H1 (cell line): Measurements from ENCODE around the gene NDRG2. TPM values are rescaled to one million over a fixed set of nuclear protein-coding genes. Genes with fewer than 3 reads are reported as not detected.

ENCODE experiments used
- CTCF ChIA-PET: fragments of 300-600 bp; sonication (Branson Sonifier 250); formaldehyde crosslinking; loops from one replicate; lab custom pipeline; 2021; ENCODE audit not compliant: partially characterized antibody; lab: Charles Lee
- POLR2A ChIA-PET: fragments of 300-600 bp; sonication (Branson Sonifier 250); formaldehyde crosslinking; loops from one replicate; lab custom pipeline; 2021; ENCODE audit warnings: inconsistent platforms; ENCODE audit not compliant: partially characterized antibody; lab: Charles Lee
- DNase-seq, 2 experiments: peaks; one replicate each; pipeline versions ENCODE4 v3.0.0 to v3.0.0-alpha.2; 2010 to 2022; ENCODE audit warnings: low spot score in 2 of 2, low read depth in 1 of 2, mixed read lengths in 1 of 2
- FAIRE-seq: peaks from 2 replicates; lab custom pipeline; 2011; peaks lifted over from hg19 to GRCh38; lab: Jason Lieb, UNC
- H2AFZ ChIP-seq: 2 replicates; pipeline ENCODE4 v1.8.1; 2012; ENCODE audit warnings: low read length, inconsistent platforms
- H2AK5ac ChIP-seq: 2 replicates; pipeline ENCODE4 v1.6.1; 2013; ENCODE audit warnings: low read depth, low read length
- H2BK120ac ChIP-seq: replicated peaks from 2 replicates; pipeline ENCODE3; 2013; ENCODE audit warnings: low read depth, low read length, inconsistent platforms
- H2BK12ac ChIP-seq: 2 replicates; pipeline ENCODE4 v1.6.1; 2013; ENCODE audit warnings: low read depth, low read length
- H2BK15ac ChIP-seq: 2 replicates; pipeline ENCODE4 v1.6.1; 2013; ENCODE audit warnings: low read length
- H2BK20ac ChIP-seq: 2 replicates; pipeline ENCODE4 v1.6.1; 2013; ENCODE audit warnings: low read length
- H2BK5ac ChIP-seq: 2 replicates; pipeline ENCODE4 v1.6.1; 2013; ENCODE audit warnings: low read depth, low read length
- H3K14ac ChIP-seq: 2 replicates; pipeline ENCODE4 v1.6.1; 2013; ENCODE audit warnings: inconsistent platforms; ENCODE audit not compliant: insufficient read length
- H3K18ac ChIP-seq: 2 replicates; pipeline ENCODE4 v1.6.1; 2013; ENCODE audit warnings: low read length; ENCODE audit errors: extremely low read depth
- H3K23ac ChIP-seq: 2 replicates; pipeline ENCODE4 v1.6.1; 2013; ENCODE audit warnings: inconsistent platforms; ENCODE audit not compliant: insufficient read length
- H3K23me2 ChIP-seq: 2 replicates; pipeline ENCODE4 v1.6.1; 2013; ENCODE audit warnings: low read depth, low read length
- H3K27ac ChIP-seq: 2 replicates; pipeline ENCODE4 v1.6.1; 2011; ENCODE audit warnings: low read depth, low read length, inconsistent platforms
- H3K27me3 ChIP-seq, 4 experiments: replicated peaks in 1 of 4; 1 replicate in 1 of 4; 2 replicates in 3 of 4; pipeline versions ENCODE4 v1.6.1 to v1.8.1; 2011 to 2013; ENCODE audit warnings: low read length in 3 of 4, mild to moderate bottlenecking in 3 of 4, inconsistent platforms in 2 of 4, mixed read lengths in 2 of 4, moderate library complexity in 1 of 4; ENCODE audit not compliant: control insufficient read depth in 3 of 4, insufficient read depth in 3 of 4; ENCODE audit errors: extremely low read depth in 1 of 4
- H3K36me3 ChIP-seq, 4 experiments: 2 replicates each; pipeline versions ENCODE4 v1.6.1 to v1.8.1; 2011 to 2013; ENCODE audit warnings: mild to moderate bottlenecking in 4 of 4, low read length in 3 of 4, moderate library complexity in 2 of 4, control low read depth in 1 of 4, inconsistent platforms in 1 of 4; ENCODE audit not compliant: insufficient read depth in 4 of 4, control insufficient read depth in 2 of 4
- H3K4ac ChIP-seq: replicated peaks from 2 replicates; pipeline ENCODE3; 2013; ENCODE audit warnings: low read length, low read depth, mixed read lengths, inconsistent platforms; ENCODE audit not compliant: insufficient read length
- H3K4me1 ChIP-seq, 4 experiments: replicated peaks in 1 of 4; 1 replicate in 1 of 4; 2 replicates in 3 of 4; pipeline versions ENCODE4 v1.6.1 to v1.8.1; 2011 to 2013; ENCODE audit warnings: low read length in 3 of 4, inconsistent platforms in 2 of 4, mixed read lengths in 1 of 4; ENCODE audit not compliant: insufficient read depth in 4 of 4, control insufficient read depth in 3 of 4
- H3K4me2 ChIP-seq, 2 experiments: 2 replicates each; pipeline versions ENCODE4 v1.6.1 to v1.8.1; 2011 to 2013; ENCODE audit warnings: low read depth in 2 of 2, low read length in 2 of 2, control low read depth in 1 of 2, inconsistent platforms in 1 of 2, mild to moderate bottlenecking in 1 of 2; ENCODE audit not compliant: insufficient read depth in 1 of 2
- H3K4me3 ChIP-seq, 4 experiments: fragments of 200-600, 300-600 bp in 1 of 4; sonication (generic), shearing (Covaris generic), sonication (Bioruptor Twin) in 1 of 4; 2 replicates each; pipeline versions ENCODE4 v1.5.1 to v1.8.1; 2011 to 2016; ENCODE audit warnings: low read length in 4 of 4, low read depth in 3 of 4, control low read depth in 2 of 4, inconsistent platforms in 2 of 4, mild to moderate bottlenecking in 2 of 4, mixed read lengths in 1 of 4, moderate library complexity in 1 of 4; ENCODE audit not compliant: insufficient read depth in 2 of 4; ENCODE audit errors: extremely low read depth in 1 of 4
- H3K56ac ChIP-seq: replicated peaks from 2 replicates; pipeline ENCODE3; 2013; ENCODE audit warnings: low read depth, mild to moderate bottlenecking, mixed read lengths, low read length, inconsistent platforms; ENCODE audit not compliant: insufficient read length
- H3K79me1 ChIP-seq: 2 replicates; pipeline ENCODE4 v1.6.1; 2013; ENCODE audit warnings: low read depth, low read length, control low read depth
- H3K79me2 ChIP-seq, 2 experiments: 2 replicates each; pipeline versions ENCODE4 v1.6.1 to v1.8.1; 2012 to 2013; ENCODE audit warnings: low read length in 2 of 2, mild to moderate bottlenecking in 2 of 2, inconsistent platforms in 1 of 2; ENCODE audit not compliant: insufficient read depth in 2 of 2, control insufficient read depth in 1 of 2
- H3K9ac ChIP-seq, 4 experiments: replicated peaks in 1 of 4; 1 replicate in 1 of 4; 2 replicates in 3 of 4; pipeline versions ENCODE4 v1.6.1 to v1.8.1; 2011 to 2013; ENCODE audit warnings: low read depth in 3 of 4, low read length in 3 of 4, control low read depth in 2 of 4, mild to moderate bottlenecking in 2 of 4, moderate library complexity in 2 of 4, inconsistent platforms in 1 of 4; ENCODE audit errors: extremely low read depth in 1 of 4
- H3K9me3 ChIP-seq, 2 experiments: 2 replicates each; pipeline versions ENCODE4 v1.6.1 to v1.8.1; 2012 to 2013; ENCODE audit warnings: mild to moderate bottlenecking in 2 of 2, moderate library complexity in 2 of 2, control low read depth in 1 of 2, inconsistent platforms in 1 of 2, low read depth in 1 of 2, low read length in 1 of 2, mixed read lengths in 1 of 2; ENCODE audit not compliant: insufficient read depth in 2 of 2
- H4K20me1 ChIP-seq, 2 experiments: replicated peaks in 1 of 2; 2 replicates each; pipeline versions ENCODE3 to v1.8.1; 2011 to 2013; ENCODE audit warnings: inconsistent platforms in 2 of 2, low read length in 2 of 2, mild to moderate bottlenecking in 1 of 2; ENCODE audit not compliant: insufficient read depth in 2 of 2, control insufficient read depth in 1 of 2
- H4K5ac ChIP-seq: 2 replicates; pipeline ENCODE4 v1.6.1; 2013; ENCODE audit warnings: low read length, low read depth, mixed read lengths, inconsistent platforms; ENCODE audit not compliant: insufficient read length
- H4K8ac ChIP-seq: 2 replicates; pipeline ENCODE4 v1.8.0; 2013; ENCODE audit warnings: mild to moderate bottlenecking, moderate library complexity, low read length, inconsistent platforms; ENCODE audit not compliant: insufficient read depth; ENCODE audit errors: extremely low read depth
- H4K91ac ChIP-seq: replicated peaks from 2 replicates; pipeline ENCODE3; 2013; ENCODE audit warnings: low read length, mixed read lengths, inconsistent platforms; ENCODE audit not compliant: insufficient read length
- ASH2L ChIP-seq: fragments of 200-600, 300-600 bp; sonication (generic); IDR thresholded peaks from one replicate; pipeline ENCODE4 v1.7.1; 2017; ENCODE audit warnings: low read length
- CBX5 ChIP-seq: fragments of 300-800, 300-1000 bp; sonication (generic); IDR thresholded peaks from 2 replicates; pipeline ENCODE4 v1.7.1; 2016; ENCODE audit warnings: antibody characterized with exemption, low read length, low read depth
- CBX8 ChIP-seq: fragments of 300-800, 300-1000 bp; sonication (generic); IDR thresholded peaks from 2 replicates; pipeline ENCODE4 v1.7.1; 2016; ENCODE audit warnings: low read depth, low read length, borderline replicate concordance
- JUN ChIP-seq: IDR thresholded peaks from 2 replicates; pipeline ENCODE4 v1.6.1; 2011; ENCODE audit warnings: low read depth, mild to moderate bottlenecking, improper control_type of control experiment, low read length
- KDM1A ChIP-seq: fragments of 200-600, 300-600 bp; sonication (generic); IDR thresholded peaks from 2 replicates; pipeline ENCODE4 v1.7.1; 2016; ENCODE audit warnings: mild to moderate bottlenecking, low read length, borderline replicate concordance
- KDM5A ChIP-seq: fragments of 200-600 bp; IDR thresholded peaks from 2 replicates; pipeline ENCODE4 v1.7.1; 2012; ENCODE audit warnings: mild to moderate bottlenecking, low read length, inconsistent platforms, mixed read lengths
- RXRA ChIP-seq: IDR thresholded peaks from 2 replicates; pipeline ENCODE4 v1.6.1; 2011; ENCODE audit warnings: low read depth, mild to moderate bottlenecking, low read length, moderate library complexity; ENCODE audit not compliant: insufficient read depth
- TEAD4 ChIP-seq: IDR thresholded peaks from 2 replicates; pipeline ENCODE4 v1.6.1; 2012; ENCODE audit warnings: low read depth, low read length, inconsistent platforms, mixed read lengths
- WGBS, 2 experiments: shearing (Covaris generic) in 1 of 2; methylation state at CpG; one replicate each; pipeline versions ENCODE4 v1.1.6 to v1.1.7; 2013 to 2015; ENCODE audit warnings: low lambda C conversion rate in 2 of 2, mixed read lengths in 2 of 2, inconsistent platforms in 1 of 2, low coverage in 1 of 2, missing lambda C conversion rate in 1 of 2; ENCODE audit not compliant: insufficient replicate concordance in 2 of 2, insufficient coverage in 1 of 2, insufficient read length in 1 of 2; ENCODE audit errors: extremely low coverage in 1 of 2, missing lambda C conversion rate in 1 of 2; 5-methylcytosine and 5-hydroxymethylcytosine counted together
- polyA plus RNA-seq, 7 experiments: library from polyadenylated mRNA; depleted of rRNA in 3 of 7; stranded (reverse) in 5 of 7; unstranded in 2 of 7; fragments of >200 nt in 5 of 7; fragments of 200-250 nt in 2 of 7; gene quantifications; 1 replicate in 5 of 7; 2 replicates in 1 of 7; 4 replicates in 1 of 7; pipeline versions ENCODE4 v1.2.1 to v1.2.3, GENCODE V29; 2011 to 2013; ENCODE audit warnings: missing spikeins in 2 of 7, mixed read lengths in 2 of 7
- total RNA-seq: library from RNA; stranded (reverse); fragmentation: NEBNext Ultra II Directional; extraction: Animal tissue kit (Norgen Biotek cat#: 25700); gene quantifications from 2 replicates; pipeline ENCODE4 v1.2.1, GENCODE V29; 2021
- TF ChIP-seq, protein P1 (sequence below): IDR thresholded peaks from 2 replicates; pipeline ENCODE4 v1.6.1; 2011; ENCODE audit warnings: low read depth, mild to moderate bottlenecking, low read length; ENCODE audit not compliant: insufficient read depth
- TF ChIP-seq, protein P2 (sequence below): IDR thresholded peaks from 2 replicates; pipeline ENCODE4 v1.6.1; 2011; ENCODE audit warnings: low read length, improper control_type of control experiment
- TF ChIP-seq, protein P3 (sequence below): IDR thresholded peaks from 2 replicates; pipeline ENCODE4 v1.6.1; 2012; ENCODE audit warnings: inconsistent platforms

The NDRG2 gene
- total and polyA plus RNA-seq, 2 of the 8 experiments (the other 6 are each of a cell fraction or from before 2014, with no cell fraction given) = 29.9 to 48.6 TPM

DNA sequence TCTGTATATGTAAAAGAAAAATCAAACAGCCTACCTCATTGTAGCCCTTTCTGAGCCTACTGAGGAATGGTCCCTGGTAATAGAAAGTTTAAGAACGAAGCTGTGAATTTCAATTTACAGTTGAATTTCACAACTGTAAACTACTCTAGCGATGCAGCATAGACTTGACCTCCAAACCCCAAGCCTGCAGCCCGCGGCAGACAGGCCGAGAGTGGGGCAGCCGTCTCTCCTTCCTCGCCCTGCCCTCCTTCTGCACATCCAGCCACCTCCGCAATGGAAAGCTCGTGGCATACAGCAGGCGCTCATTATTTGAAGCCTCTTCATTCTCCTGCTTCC is 54.2 kb downstream of the NDRG2 start:
- Histone ChIP-seq H3K9ac (no peak overlapping the region; a peak in 1 of 7 replicates), H3K18ac (peak overlapping the region; percentile 56; the same call in 1 of the 2 replicates), H3K4me1 (peaks cover 0 to 2% (median under 1%) of the 10 kb centered on the region in 4 experiments; a peak in 2 of 7 replicates), H2BK5ac (no peak overlapping the region), H2BK20ac (no peak overlapping the region), H4K5ac (peak overlapping the region; percentile 38), H3K79me2 (no peaks in the 10 kb centered on the region), H3K27me3 (peaks cover 0 to 3% (median 1%) of the 10 kb centered on the region in 4 experiments; a peak in 2 of 7 replicates), H4K8ac (peak overlapping the region; percentile 86; the same call in 1 of the 2 replicates), H3K4me2 (peak overlapping the region; percentile 44 to 83), H2BK15ac (no peak overlapping the region), H3K36me3 (no peaks in the 10 kb centered on the region), H3K79me1 (no peaks in the 10 kb centered on the region), H3K4me3 (peak overlapping the region; percentile 22 to 88 (median 75); a peak in 5 of 8 replicates), H3K23me2 (peaks cover 4% of the 10 kb centered on the region; the same call in 1 of the 2 replicates), H3K27ac (no peak overlapping the region), H3K23ac (no peak overlapping the region), H3K9me3 (no peaks in the 10 kb centered on the region), H2AFZ (peak overlapping the region; percentile 67; the same call in 1 of the 2 replicates), H4K20me1 (no peaks in the 10 kb centered on the region), H3K14ac (no peak overlapping the region), H3K4ac (no peak overlapping the region), H2BK12ac (peak overlapping the region; percentile 56; the same call in 1 of the 2 replicates), H4K91ac (no peak overlapping the region), H2BK120ac (no peak overlapping the region), H2AK5ac (no peak overlapping the region), H3K56ac (no peak overlapping the region)
- POLR2A ChIA-PET = interaction anchor here (0.7 to 2.1 kb wide), 13 partner anchors 9 to 287 kb away, joined by 3 to 9 read pairs (median 4); partner anchors contain the start of gene ARHGEF40
- no peak for DNase-seq
- no peak for FAIRE-seq
- WGBS, 2 experiments = 41% methylated on average over 10 of the region's 10 CpGs; no CpG with 5 or more reads in 1 of the 2 experiments
- CTCF ChIA-PET = interaction anchor here (0.5 to 4.0 kb wide), 51 partner anchors 9 to 1895 kb away, joined by 3 to 42 read pairs (median 4); partner anchors contain the start of genes ARHGEF40 and METTL17
- TF ChIP-seq ASH2L = no peak
- TF ChIP-seq CBX8 = no peak
- no peak for TF ChIP-seq KDM1A
- TF ChIP-seq RXRA = no peak
- TF ChIP-seq, protein P1, sequence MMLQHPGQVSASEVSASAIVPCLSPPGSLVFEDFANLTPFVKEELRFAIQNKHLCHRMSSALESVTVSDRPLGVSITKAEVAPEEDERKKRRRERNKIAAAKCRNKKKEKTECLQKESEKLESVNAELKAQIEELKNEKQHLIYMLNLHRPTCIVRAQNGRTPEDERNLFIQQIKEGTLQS = no peak
- TF ChIP-seq TEAD4 = no peak
- TF ChIP-seq JUN = no peak
- TF ChIP-seq CBX5 = no peak
- TF ChIP-seq, protein P2, sequence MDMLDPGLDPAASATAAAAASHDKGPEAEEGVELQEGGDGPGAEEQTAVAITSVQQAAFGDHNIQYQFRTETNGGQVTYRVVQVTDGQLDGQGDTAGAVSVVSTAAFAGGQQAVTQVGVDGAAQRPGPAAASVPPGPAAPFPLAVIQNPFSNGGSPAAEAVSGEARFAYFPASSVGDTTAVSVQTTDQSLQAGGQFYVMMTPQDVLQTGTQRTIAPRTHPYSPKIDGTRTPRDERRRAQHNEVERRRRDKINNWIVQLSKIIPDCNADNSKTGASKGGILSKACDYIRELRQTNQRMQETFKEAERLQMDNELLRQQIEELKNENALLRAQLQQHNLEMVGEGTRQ = no peak
- no peak for TF ChIP-seq KDM5A
- TF ChIP-seq, protein P3, sequence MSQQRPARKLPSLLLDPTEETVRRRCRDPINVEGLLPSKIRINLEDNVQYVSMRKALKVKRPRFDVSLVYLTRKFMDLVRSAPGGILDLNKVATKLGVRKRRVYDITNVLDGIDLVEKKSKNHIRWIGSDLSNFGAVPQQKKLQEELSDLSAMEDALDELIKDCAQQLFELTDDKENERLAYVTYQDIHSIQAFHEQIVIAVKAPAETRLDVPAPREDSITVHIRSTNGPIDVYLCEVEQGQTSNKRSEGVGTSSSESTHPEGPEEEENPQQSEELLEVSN = no peak
